Endothelial cell of umbilical vein (primary cell): ENCODE measurements around the gene MOBP. TPM values are rescaled to one million over a fixed set of nuclear protein-coding genes. Genes with fewer than 3 reads are reported as not detected.

Experiments used
- BruUV-seq: library from RNA; stranded (reverse); fragments of 400-500 nt; replicated peaks from 2 replicates; lab custom pipeline; 2021; lab: Mats Ljungman, UMichigan
- CTCF ChIA-PET: fragments of 300-600, 350-600 bp; sonication (Branson Sonifier 250); formaldehyde crosslinking; loops from one replicate; lab custom pipeline; 2021; ENCODE audit warnings: antibody characterized with exemption, inconsistent platforms; lab: Charles Lee
- POLR2A ChIA-PET: fragments of 300-600, 350-600 bp; sonication (Branson Sonifier 250); formaldehyde crosslinking; loops from one replicate; lab custom pipeline; 2021; ENCODE audit warnings: antibody characterized with exemption, inconsistent platforms; lab: Charles Lee
- DNase-seq: peaks from one replicate; pipeline ENCODE4 v3.0.0-alpha.2; 2011; ENCODE audit warnings: low read depth, low spot score
- FAIRE-seq: peaks from 2 replicates; lab custom pipeline; 2011; peaks lifted over from hg19 to GRCh38; lab: Jason Lieb, UNC
- H2AFZ ChIP-seq: 2 replicates; pipeline ENCODE4 v1.6.0; 2012; ENCODE audit warnings: low read depth, low read length, control low read depth, inconsistent platforms
- H3K27ac ChIP-seq: 2 replicates; pipeline ENCODE4 v1.5.1; 2011; ENCODE audit warnings: low read depth, mild to moderate bottlenecking, control low read depth, low read length, moderate library complexity; ENCODE audit not compliant: insufficient read depth
- H3K27me3 ChIP-seq, 2 experiments: 2 replicates each; pipeline versions ENCODE4 v1.6.0 to v1.6.1; 2011; ENCODE audit warnings: low read length in 2 of 2, mixed read lengths in 1 of 2; ENCODE audit not compliant: control insufficient read depth in 2 of 2, insufficient read depth in 2 of 2
- H3K36me3 ChIP-seq, 2 experiments: 2 replicates in 1 of 2; 3 replicates in 1 of 2; pipeline ENCODE4 v1.5.1; 2011; ENCODE audit warnings: low read length in 2 of 2, mild to moderate bottlenecking in 1 of 2, moderate library complexity in 1 of 2; ENCODE audit not compliant: control insufficient read depth in 2 of 2, insufficient read depth in 2 of 2; ENCODE audit errors: extremely low read depth in 1 of 2
- H3K4me1 ChIP-seq: 3 replicates; pipeline ENCODE4 v1.5.1; 2011; ENCODE audit warnings: mild to moderate bottlenecking, low read length; ENCODE audit not compliant: control insufficient read depth, insufficient read depth; ENCODE audit errors: extremely low read depth
- H3K4me2 ChIP-seq: 2 replicates; pipeline ENCODE4 v1.6.1; 2011; ENCODE audit warnings: low read length, control low read depth, mixed read lengths; ENCODE audit not compliant: insufficient read depth
- H3K4me3 ChIP-seq, 3 experiments: fragments of 200-600 bp in 1 of 3; sonication (generic), shearing (Covaris generic) in 1 of 3; replicated peaks in 1 of 3; 2 replicates each; pipeline ENCODE4 v1.5.1; 2011 to 2016; ENCODE audit warnings: control low read depth in 3 of 3, low read length in 3 of 3, mild to moderate bottlenecking in 2 of 3, inconsistent platforms in 1 of 3, low read depth in 1 of 3, moderate library complexity in 1 of 3; ENCODE audit not compliant: insufficient read depth in 1 of 3
- H3K79me2 ChIP-seq: 2 replicates; pipeline ENCODE4 v1.6.0; 2012; ENCODE audit warnings: low read length, inconsistent platforms; ENCODE audit not compliant: control insufficient read depth, insufficient read depth
- H3K9ac ChIP-seq: replicated peaks from 2 replicates; pipeline ENCODE3; 2011; ENCODE audit warnings: low read length, control low read depth; ENCODE audit not compliant: insufficient read depth; ENCODE audit errors: extremely low read depth
- H3K9me1 ChIP-seq: replicated peaks from 3 replicates; pipeline ENCODE4 v1.6.0; 2011; ENCODE audit warnings: mild to moderate bottlenecking, low read length; ENCODE audit not compliant: control insufficient read depth, insufficient read depth; ENCODE audit errors: extremely low read depth
- H3K9me3 ChIP-seq: replicated peaks from 2 replicates; pipeline ENCODE4 v1.5.1; 2012; ENCODE audit warnings: low read length, inconsistent platforms; ENCODE audit not compliant: control insufficient read depth, insufficient read depth
- H4K20me1 ChIP-seq: replicated peaks from 2 replicates; pipeline ENCODE3; 2011; ENCODE audit warnings: mild to moderate bottlenecking, low read length; ENCODE audit not compliant: control insufficient read depth, insufficient read depth; ENCODE audit errors: extremely low read depth
- CTCF ChIP-seq, 2 donors: IDR thresholded peaks; 1 replicate in 1 of 2; 2 replicates in 1 of 2; pipeline ENCODE4 v1.5.1; 2011; ENCODE audit warnings: low read length in 2 of 2, mild to moderate bottlenecking in 2 of 2, moderate library complexity in 2 of 2, control low read depth in 1 of 2, inconsistent platforms in 1 of 2, low read depth in 1 of 2; ENCODE audit not compliant: insufficient read depth in 1 of 2; ENCODE audit errors: extremely low read depth in 1 of 2
- FOS ChIP-seq: IDR thresholded peaks from 2 replicates; pipeline ENCODE4 v1.6.1; 2011; ENCODE audit warnings: mild to moderate bottlenecking, low read length, moderate library complexity, borderline replicate concordance; ENCODE audit not compliant: insufficient read depth
- GATA2 ChIP-seq: IDR thresholded peaks from 2 replicates; pipeline ENCODE4 v1.7.0; 2011; ENCODE audit warnings: low read depth, mild to moderate bottlenecking, moderate library complexity, mixed read lengths, low read length; ENCODE audit not compliant: insufficient read length, insufficient read depth
- MAX ChIP-seq: IDR thresholded peaks from 2 replicates; pipeline ENCODE4 v1.6.1; 2011; ENCODE audit not compliant: insufficient read depth, insufficient read length
- MYC ChIP-seq: IDR thresholded peaks from one replicate; pipeline ENCODE4 v1.6.1; 2011; ENCODE audit warnings: mild to moderate bottlenecking, low read depth, low read length
- POLR2AphosphoS5 ChIP-seq: IDR thresholded peaks from 2 replicates; pipeline ENCODE4 v1.6.1; 2012; ENCODE audit warnings: low read depth, mild to moderate bottlenecking, control low read depth, low read length, moderate library complexity; ENCODE audit not compliant: insufficient read depth
- dilution Hi-C: fragments of 300-500 bp; cut with MboI; formaldehyde crosslinking; loops from one replicate; pipeline ENCODE4 v1.15.0; 2019; ENCODE audit warnings: low sequenced_read_pairs; ENCODE audit not compliant: extremely low pct_ligation_motif_present
- intact Hi-C: fragments of 100-400 bp; cut with micrococcal nuclease; formaldehyde crosslinking; loops from one replicate; pipeline ENCODE4 v1.10.0; 2022
- polyA plus RNA-seq, 4 experiments: library from polyadenylated mRNA; depleted of rRNA in 3 of 4; stranded (reverse) in 3 of 4; unstranded in 1 of 4; fragments of >200 nt; gene quantifications; 2 replicates each; pipeline versions ENCODE4 v1.2.1 to v1.2.3, GENCODE V29; 2011 to 2012; ENCODE audit warnings: missing spikeins in 1 of 4
- total RNA-seq: library from RNA; stranded (reverse); gene quantifications from 2 replicates; pipeline ENCODE4 v1.2.3, GENCODE V29; 2021

Gene MOBP
- total and polyA plus RNA-seq, 2 donors (not counting 3 experiments of a cell fraction or from before 2014, with no cell fraction given): 2.0 to 2.3 TPM

GRCh38 chr3:39468108-39468436, 592 bp downstream of the MOBP start:
- Histone ChIP-seq H3K9me1 (no peaks in the 10 kb centered on the region), H3K9ac (no peak overlapping the region), H2AFZ (no peak overlapping the region), H3K4me1 (no peaks in the 10 kb centered on the region), H3K79me2 (no peaks in the 10 kb centered on the region), H3K36me3 (no peaks in the 10 kb centered on the region), H3K27ac (no peak overlapping the region), H3K27me3 (peaks cover 0 to 2% of the 10 kb centered on the region in 2 experiments), H3K4me3 (no peak overlapping the region), H4K20me1 (no peaks in the 10 kb centered on the region), H3K9me3 (no peaks in the 10 kb centered on the region), H3K4me2 (no peak overlapping the region)
- no TSS peak for BruUV-seq
- TF ChIP-seq CTCF (IDR thresholded peaks at IDR 0.05; ENCODE audit: extremely low read depth in 1 of 2, insufficient read depth in 1 of 2, low read depth in 1 of 2, low read length in 2 of 2) (no peak), MAX (no peak), POLR2AphosphoS5 (no peak), MYC (no peak), FOS (no peak), GATA2 (no peak)
- DNase-seq (no peak), FAIRE-seq (no peak)
- CTCF ChIA-PET: interaction anchor here (0.8 kb wide), 1 partner anchor 12 kb away, joined by 3 read pairs; no protein-coding TSS in a partner anchor
- dilution Hi-C loops: no loop called here
- POLR2A ChIA-PET: no interaction called here
- intact Hi-C loops: no loop called here
